Hepatic stellate cell (primary cell): ENCODE results near the gene TUBD1.

Source experiments
- DNase-seq: peaks from one replicate; pipeline ENCODE4 v3.0.0; 2011; ENCODE audit warnings: low spot score

TUBD1 gene

GRCh38 chr17:59825533-59826322 is 67.0 kb downstream of the TUBD1 start:
- no peak for DNase-seq

DNA sequence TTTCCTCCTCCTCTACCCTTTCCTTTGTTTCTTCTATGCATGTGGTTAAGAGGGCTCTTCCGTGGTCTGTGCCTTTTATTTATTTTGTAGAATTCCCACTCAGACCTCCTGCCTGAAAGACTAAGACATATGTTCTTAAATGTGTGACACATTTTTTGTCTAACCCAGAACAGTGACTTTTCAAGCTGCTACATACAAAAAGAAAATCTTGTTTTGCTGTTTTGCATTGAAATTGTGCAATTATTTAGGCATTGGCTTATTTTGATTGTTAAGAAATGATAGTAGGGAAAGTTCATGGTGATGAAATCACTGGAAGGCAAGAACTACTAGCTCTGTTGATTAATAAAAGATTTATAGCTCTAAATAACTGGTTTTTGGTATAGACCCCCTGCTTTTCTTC is 76.8 kb downstream of the TUBD1 start:
- no peak for DNase-seq

GRCh38 chr17:59814685-59815084 is 78.1 kb downstream of the TUBD1 start:
- DNase-seq, result no peak

DNA sequence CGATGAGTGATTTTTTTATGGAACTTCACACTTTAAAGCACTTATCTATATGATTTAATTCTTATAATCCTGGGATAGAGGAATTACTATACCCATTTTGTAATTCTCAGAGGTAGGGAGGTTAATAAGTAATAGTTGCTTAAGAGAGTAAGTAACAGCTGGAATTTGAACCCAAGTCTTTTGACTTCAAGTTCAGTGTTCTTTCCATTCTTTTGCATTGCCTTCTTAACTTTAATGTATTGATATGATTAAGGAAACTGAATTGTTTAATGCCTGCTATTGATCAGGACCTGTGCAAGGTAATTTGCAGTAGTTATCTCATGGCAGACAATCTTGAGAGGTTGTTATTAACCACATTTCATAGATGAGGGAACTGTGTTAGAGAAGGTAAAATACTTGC is 78.5 kb downstream of the TUBD1 start:
- no peak for DNase-seq

DNA sequence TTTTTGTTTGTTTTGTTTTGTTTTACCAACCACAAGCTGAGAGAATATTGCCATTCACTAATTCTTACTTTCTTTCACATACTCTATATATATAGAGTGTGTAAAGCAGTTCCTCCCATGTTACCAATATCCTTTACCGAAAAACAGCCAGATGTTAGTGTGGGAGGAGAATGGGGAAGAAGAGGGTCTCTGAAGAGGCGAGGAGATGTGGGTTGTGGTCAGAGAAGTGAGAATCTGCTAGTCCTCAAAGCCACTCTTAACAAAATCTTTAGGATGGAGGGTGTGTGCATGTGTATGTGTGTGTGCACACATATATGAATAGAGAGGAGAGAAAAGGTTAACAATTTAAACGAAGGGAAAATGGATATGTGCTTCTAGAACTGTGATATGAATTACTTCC is 80.6 kb downstream of the TUBD1 start:
- no peak for DNase-seq

DNA sequence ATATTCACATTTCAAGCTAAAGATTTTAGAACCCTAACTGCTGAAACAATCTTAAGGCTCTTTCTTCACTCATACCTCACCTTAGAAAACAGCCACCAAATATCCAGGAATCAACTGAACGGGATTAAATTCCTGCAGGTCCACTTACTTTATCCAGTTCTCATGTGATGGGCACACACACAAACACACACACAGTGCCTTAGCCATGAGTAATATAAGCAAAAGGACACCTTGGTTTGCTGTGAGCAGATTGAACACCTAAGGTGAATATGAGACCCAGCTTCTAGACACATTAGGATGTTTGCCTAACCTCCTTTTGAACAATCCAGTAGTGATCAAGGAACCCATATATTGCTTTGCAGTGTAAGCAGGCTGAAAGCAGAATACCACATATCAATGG is 81.5 kb downstream of the TUBD1 start:
- DNase-seq, result no peak

DNA sequence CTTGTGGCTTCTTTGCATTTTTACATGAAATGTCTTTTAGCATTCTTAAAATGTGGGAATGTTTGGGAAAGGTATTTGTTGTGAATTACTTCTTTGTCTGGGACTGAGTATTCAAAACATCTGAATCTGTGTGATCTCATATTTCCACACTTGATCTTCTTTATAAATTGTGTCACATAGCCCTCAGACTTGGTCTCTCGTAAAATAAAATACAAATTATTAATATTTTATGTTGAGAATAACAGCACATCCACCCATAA is 81.9 kb downstream of the TUBD1 start:
- no peak for DNase-seq
